ENCODE data around the gene KMT2D.
A peak's percentile ranks its signal among the peaks of the same experiment; 100 is the strongest.

Gene KMT2D

GRCh38 chr12:49052451-49053208, 8.0 kb downstream of the KMT2D start:
- DNase-seq (ENCODE audit: low read depth): no peak

GRCh38 chr12:49051777-49052438, 8.7 kb downstream of the KMT2D start:
- DNase-seq (ENCODE audit: low read depth): no peak

- no peak for DNase-seq (ENCODE audit: low read depth)
These were observed 9.2 kb downstream of the KMT2D start for GRCh38 chr12:49051373-49051764.

- DNase-seq (ENCODE audit: low read depth): no peak
These were observed 9.9 kb downstream of the KMT2D start for GRCh38 chr12:49050507-49051372.

GRCh38 chr12:49049566-49050224, 10.9 kb downstream of the KMT2D start:
- no peak for DNase-seq (ENCODE audit: low read depth)

- no peak for DNase-seq (ENCODE audit: low read depth)
These were observed 11.6 kb downstream of the KMT2D start for GRCh38 chr12:49048953-49049352.

- no peak for DNase-seq (ENCODE audit: low read depth)
These were observed 14.3 kb downstream of the KMT2D start for GRCh38 chr12:49046129-49046895.

GRCh38 chr12:49044660-49045059, 15.9 kb downstream of the KMT2D start:
- DNase-seq (ENCODE audit: low read depth): no peak

GRCh38 chr12:49043856-49044258, 16.7 kb downstream of the KMT2D start:
- DNase-seq (ENCODE audit: low read depth): peak; percentile 60

GRCh38 chr12:49043241-49043640, 17.4 kb downstream of the KMT2D start:
- no peak for DNase-seq (ENCODE audit: low read depth)

GRCh38 chr12:49041881-49042484, 18.6 kb downstream of the KMT2D start:
- no peak for DNase-seq (ENCODE audit: low read depth)

GRCh38 chr12:49041036-49041880, 19.3 kb downstream of the KMT2D start:
- DNase-seq (ENCODE audit: low read depth): no peak

- DNase-seq (ENCODE audit: low read depth): no peak
These were observed 20.2 kb downstream of the KMT2D start for GRCh38 chr12:49040364-49040855.

- no peak for DNase-seq (ENCODE audit: low read depth)
These were observed 20.9 kb downstream of the KMT2D start for GRCh38 chr12:49039421-49040363.

- DNase-seq (ENCODE audit: low read depth): no peak
These were observed 22.2 kb downstream of the KMT2D start for GRCh38 chr12:49038291-49038955.

GRCh38 chr12:49037947-49038237, 22.7 kb downstream of the KMT2D start:
- DNase-seq (ENCODE audit: low read depth): no peak

GRCh38 chr12:49037111-49037946, 23.3 kb downstream of the KMT2D start:
- DNase-seq (ENCODE audit: low read depth): no peak
